Left ventricle myocardium superior (tissue), 1 donor: ENCODE measurements around the gene MLNR. TPM values are rescaled to one million over a fixed set of nuclear protein-coding genes. Genes with fewer than 3 reads are reported as not detected.
A peak's percentile ranks its signal among the peaks of the same experiment; 100 is the strongest.

Experiments used
- ATAC-seq: fragments of 200-7000 bp; cut with Tn5 transposase; one replicate; pipeline ENCODE4 v1.9.1; 2020; ENCODE audit warnings: mild to moderate bottlenecking, moderate library complexity
- DNase-seq: peaks from one replicate; pipeline ENCODE4 v3.0.0-alpha.2; 2020
- intact Hi-C: fragments of 100-400 bp; cut with micrococcal nuclease; formaldehyde crosslinking; loops from one replicate; pipeline ENCODE4 v1.11.0; 2022
- long read RNA-seq: library from polyadenylated mRNA; unstranded; transcript quantifications from one replicate; pipeline ENCODE4 v2.0.0, GENCODE V29; 2021
- total RNA-seq: library from RNA; stranded (reverse); fragmentation: NEBNext Ultra II Directional; extraction: Animal tissue kit (Norgen Biotek cat#: 25700); gene quantifications from one replicate; pipeline ENCODE4 v1.2.1, GENCODE V29; 2021
- donor health status: DM: no; HTN: yes; CAD: no; lungs with severe emphysema.

MLNR gene
- not detected for total RNA-seq
- long read RNA-seq: 0 reads

- peak; percentile 62 for DNase-seq
- intact Hi-C loops: no loop called here
- ATAC-seq: peak; percentile 91
These were observed at the start of gene MLNR for GRCh38 chr13:49220036-49220855. Gene MLNR (plus strand): TSS chr13:49220338. CDS start chr13:49220338, 0 bp downstream.

DNA sequence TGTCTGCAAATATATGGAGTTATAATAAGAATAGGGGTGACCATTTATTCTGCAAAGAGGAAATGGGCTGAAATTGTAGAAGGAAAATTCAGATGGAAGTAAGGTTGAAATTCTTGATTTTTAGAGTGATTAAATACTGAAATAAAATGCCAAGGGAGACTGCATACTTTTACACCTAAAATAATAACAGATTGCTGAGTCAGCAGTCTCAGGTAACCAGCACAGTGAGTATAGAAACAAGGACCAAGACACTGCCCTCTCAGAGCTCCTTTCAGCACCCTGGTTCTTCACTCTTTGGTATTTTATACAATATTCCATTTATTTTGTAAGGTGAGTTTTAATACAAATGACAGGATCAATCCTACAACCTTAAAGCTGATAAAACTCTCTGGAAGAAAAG is 48.8 kb upstream of the MLNR start:
- ATAC-seq (no peak), DNase-seq (no peak)
- intact Hi-C loops: no loop called here

GRCh38 chr13:49183672-49184325 is 36.3 kb upstream of the MLNR start:
- intact Hi-C loops: no loop called here
- ATAC-seq: no peak

DNA sequence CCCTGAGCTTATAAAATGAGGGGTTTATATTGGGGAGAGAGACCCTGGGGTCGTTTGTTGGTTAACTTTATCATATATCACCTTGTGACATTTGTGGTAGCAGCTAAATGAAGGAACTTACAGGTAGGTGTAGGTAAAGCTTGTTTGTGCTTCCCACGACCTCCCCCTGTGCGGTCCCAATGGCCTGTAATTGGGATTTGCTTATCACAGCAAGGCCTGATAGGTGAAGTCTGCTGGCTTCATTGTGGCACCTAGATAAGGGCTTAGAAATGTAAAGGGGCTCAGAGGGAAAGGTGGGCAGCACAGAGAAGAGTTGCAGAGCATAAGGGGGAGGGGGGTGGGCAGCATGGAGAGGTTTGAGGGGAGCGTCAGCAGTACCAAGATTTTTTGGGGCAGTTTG is 35.5 kb upstream of the MLNR start:
- ATAC-seq: no peak
- no peak for DNase-seq
- intact Hi-C loops: no loop called here

More at GRCh38 chr13:49183672-49184325, 36.3 kb upstream of the MLNR start:
- no peak for DNase-seq

GRCh38 chr13:49185264-49185663 is 34.9 kb upstream of the MLNR start:
- intact Hi-C loops: no loop called here
- DNase-seq (no peak), ATAC-seq (no peak)

DNA sequence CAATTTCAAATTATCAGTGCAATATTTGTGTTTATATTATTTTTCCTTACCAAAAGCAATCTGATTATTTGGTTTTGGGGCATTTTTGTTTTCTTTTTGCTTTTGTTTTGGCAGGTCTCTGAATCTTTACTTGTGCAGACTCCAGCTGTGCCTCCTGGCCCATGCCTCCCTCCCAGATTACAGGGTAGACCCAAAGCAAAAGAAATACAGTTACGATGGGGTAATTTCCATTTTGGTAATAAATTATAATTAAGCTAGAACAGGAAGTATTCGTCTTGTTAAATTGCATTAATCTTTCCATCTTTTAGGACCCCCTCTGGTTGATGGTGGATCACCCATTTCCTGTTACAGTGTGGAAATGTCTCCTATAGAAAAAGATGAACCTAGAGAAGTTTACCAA is 29.2 kb upstream of the MLNR start:
- DNase-seq: no peak
- no peak for ATAC-seq
- intact Hi-C loops: no loop called here

- no peak for ATAC-seq
- intact Hi-C loops: no loop called here
- no peak for DNase-seq
These were observed 13.5 kb upstream of the MLNR start for GRCh38 chr13:49206641-49207040.

DNA sequence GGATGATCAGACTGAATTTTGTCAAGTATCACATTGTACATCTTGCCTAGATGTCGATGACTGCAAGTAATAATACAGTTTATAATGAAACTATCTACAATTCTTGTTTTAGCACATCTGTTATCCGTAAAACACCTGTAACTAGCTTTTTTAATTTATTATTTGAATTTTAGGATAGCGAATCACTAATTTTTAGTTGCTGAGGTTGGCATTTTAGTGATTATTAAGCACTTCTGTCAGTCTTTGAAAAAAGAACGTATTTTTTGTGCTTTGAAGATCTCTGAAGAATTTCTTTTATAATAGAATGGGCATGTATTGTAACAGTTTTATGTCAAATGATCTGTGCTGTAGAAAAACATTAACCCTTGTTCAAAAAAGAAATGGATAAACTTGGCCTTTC is 11.5 kb upstream of the MLNR start:
- ATAC-seq (no peak), DNase-seq (no peak)
- intact Hi-C loops: no loop called here

DNA sequence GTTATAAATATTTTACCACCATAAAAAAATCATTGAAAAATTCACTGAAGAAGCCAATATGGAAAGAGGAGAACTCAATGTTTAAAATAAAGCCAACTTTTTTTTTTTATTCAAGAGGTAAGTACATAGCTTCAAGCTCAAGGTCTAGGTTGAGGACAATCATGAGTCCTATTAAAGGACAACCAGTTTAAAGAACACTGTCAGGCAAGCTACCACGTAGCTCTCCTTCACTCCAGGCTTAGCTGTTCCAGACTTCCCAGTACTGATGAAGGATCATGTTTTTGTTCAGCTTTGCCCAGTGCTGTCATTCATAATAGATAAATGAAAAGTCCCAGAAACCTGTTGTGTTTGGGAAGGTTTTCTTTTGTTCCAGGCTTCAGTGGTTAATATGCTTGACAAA is 10.0 kb upstream of the MLNR start:
- no peak for DNase-seq
- peak; percentile 48 for ATAC-seq
- intact Hi-C loops: no loop called here

GRCh38 chr13:49210669-49211068 is 9.5 kb upstream of the MLNR start:
- no peak for ATAC-seq
- no peak for DNase-seq
- intact Hi-C loops: no loop called here

DNA sequence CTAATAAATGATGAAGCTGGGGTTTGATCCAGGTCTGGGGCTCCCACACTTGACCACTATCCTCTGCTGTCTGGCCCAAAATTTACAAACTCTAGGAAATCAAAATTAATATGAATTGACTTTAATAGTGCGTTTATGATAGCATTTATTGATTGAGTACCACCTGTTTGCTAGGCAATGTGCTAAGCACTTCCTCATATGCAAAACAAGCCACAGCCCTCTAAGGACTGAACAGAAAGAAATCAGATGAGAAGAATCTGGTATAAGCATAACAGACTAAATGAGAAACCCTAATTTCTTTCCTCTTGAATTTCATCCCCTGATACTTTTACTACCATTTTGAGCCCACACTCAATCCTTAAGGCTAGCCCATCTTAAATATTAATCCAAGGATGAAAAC is 6.6 kb upstream of the MLNR start:
- ATAC-seq (no peak), DNase-seq (no peak)

DNA sequence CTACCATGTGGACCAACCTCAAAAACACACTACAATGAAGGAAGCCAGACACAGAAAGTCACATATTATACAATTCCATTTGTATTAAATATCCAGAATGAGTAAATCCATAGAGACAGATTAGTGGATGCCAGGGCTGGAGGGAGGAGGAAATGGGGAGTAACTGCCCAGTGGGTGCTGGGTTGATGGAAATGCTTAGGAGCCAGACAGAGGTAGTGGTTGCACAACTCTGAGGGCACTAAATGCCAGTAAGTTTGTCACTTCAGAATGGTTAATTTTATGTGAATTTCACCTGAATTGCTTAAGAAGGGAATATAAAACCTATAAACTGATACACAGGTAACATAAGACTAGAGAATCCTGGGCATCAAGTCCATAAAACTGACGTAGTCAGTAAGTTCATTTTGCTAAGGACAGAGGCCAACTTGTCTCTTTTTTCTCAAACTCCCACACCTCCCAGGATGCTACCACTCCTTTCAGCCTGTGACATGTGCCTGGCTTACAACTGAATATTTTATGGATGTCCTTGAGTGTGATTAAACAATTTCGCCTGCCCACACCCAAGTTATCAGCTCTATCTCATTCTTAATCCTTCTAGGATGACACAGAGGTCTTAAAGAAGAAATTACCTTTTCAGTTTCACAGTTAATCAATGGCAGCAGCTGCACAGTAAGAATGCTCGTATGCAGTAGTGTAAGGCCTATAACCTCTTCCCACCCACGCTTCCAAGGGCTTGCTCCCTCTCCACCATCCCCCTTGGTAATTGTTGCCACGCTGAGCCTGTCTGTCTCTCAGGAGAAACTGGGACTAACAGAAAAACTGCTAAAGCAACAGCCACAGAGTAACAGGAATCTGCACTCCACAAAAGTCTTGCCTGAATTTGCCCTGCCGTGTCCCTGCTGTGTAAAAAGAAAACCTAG is 5.9 kb upstream of the MLNR start:
- intact Hi-C loops: no loop called here
- no peak for ATAC-seq
- no peak for DNase-seq

More for the DNA sequence above, 6.6 kb upstream of the MLNR start:
- intact Hi-C loops: no loop called here

DNA sequence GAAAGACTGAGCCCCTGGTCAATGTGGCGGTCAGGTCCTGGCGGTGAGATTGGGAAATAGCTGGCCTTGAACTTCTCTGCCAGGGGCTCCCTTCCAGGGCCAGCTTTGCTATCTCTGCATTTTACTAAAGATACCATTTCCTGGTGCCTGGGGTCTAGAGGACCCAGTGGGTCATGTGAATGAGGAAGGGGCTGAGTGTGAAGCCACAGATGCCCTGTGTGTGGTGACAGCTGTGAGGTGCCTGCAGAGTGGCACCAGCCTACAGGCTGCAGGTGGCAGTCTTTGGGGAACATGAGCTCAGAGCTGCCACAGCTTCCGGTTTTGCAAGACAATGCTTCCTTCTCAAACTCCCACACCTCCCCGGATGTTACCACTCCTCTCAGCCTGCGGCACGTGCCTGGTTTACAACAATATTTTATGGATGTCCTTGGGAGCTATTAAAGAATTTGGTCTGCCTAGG is 5.2 kb upstream of the MLNR start:
- intact Hi-C loops: no loop called here
- ATAC-seq: peak; percentile 60
- peak; percentile 50 for DNase-seq

DNA sequence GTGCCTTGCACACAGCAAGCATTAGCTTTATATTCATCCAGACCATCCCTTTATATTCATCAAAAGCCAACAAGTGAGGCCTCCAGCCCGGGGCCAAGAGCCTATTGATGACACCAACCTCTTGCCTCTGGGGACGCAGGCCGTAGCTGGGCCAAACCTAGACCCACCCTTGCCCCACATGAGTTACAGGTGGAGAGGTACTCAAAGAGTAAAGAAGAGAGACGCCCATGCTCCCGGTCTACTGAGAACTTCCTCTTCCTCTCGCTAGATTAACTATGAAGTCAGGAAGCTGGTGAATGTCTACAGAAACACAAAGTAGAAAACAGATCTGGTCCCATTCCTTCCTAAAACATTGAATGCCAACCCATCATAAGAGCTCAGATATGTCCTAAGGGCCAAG is 3.8 kb upstream of the MLNR start:
- no peak for DNase-seq

DNA sequence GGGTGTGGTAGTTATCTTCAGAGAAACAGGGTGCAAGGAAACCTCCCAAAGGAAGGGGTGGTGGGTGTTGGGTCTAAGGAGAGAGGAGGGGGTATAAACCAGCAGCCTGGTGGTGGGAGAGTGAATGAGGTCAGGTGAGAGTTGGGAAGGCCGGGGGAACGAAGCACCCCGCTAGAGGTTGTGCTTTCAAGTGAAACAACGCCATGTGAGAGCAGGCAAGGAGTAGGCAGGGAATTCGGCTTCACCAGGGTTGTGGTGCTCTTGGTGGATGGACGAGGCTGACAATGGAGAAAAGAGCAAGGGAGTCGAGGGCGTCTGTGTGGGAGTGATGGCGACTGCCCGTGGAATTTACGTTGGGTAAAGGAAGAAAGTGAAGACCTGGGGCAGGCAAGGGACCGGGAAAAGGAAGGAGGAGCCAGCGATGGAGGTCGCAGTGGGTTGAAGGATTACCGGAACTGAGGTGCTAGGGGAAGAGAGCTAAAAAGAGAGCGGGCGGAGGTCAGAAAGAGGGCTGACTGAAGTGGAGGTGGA is 2.1 kb upstream of the MLNR start:
- DNase-seq (no peak), ATAC-seq (no peak)
- intact Hi-C loops: no loop called here

More for the DNA sequence above, 3.8 kb upstream of the MLNR start:
- intact Hi-C loops: no loop called here
- no peak for ATAC-seq

- no peak for DNase-seq
- no peak for ATAC-seq
- intact Hi-C loops: no loop called here
These were observed 1.6 kb upstream of the MLNR start for GRCh38 chr13:49218493-49219051.

DNA sequence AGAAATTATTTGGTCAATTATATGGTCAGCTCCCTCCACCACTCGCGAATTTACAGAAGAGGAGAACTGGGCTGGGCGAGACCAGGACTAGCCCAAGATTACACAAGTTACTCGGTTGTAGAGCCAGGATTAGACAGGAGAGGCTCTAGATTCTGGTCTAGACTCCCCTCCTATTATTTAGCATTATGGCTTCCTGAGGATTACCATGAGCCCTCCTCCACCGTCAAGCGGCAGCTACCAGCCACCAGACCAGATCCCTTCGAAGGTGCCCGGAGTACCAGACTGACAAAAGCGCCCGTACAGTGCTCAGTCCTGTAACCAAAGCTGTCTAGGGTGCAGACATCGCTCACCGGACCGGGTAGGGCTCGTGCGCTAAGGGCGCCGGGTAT is 497 bp upstream of the MLNR start:
- ATAC-seq: no peak
- intact Hi-C loops: no loop called here

DNA sequence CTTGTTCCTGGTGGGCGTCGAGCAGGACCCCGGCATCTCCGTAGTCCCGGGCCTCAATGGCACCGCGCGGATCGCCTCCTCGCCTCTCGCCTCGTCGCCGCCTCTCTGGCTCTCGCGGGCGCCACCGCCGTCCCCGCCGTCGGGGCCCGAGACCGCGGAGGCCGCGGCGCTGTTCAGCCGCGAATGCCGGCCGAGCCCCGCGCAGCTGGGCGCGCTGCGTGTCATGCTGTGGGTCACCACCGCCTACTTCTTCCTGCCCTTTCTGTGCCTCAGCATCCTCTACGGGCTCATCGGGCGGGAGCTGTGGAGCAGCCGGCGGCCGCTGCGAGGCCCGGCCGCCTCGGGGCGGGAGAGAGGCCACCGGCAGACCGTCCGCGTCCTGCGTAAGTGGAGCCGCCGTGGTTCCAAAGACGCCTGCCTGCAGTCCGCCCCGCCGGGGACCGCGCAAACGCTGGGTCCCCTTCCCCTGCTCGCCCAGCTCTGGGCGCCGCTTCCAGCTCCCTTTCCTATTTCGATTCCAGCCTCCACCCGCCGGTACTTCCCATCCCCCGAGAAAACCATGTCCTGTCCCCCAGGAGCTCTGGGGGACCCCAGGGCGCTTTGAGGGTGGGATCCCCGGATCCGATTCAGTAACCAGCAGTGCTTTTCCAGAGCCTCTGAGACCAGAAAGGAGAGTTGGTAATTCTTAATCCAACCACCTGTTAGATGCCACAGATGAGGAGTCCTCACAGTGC is 885 bp downstream of the MLNR start:
- intact Hi-C loops: no loop called here
- ATAC-seq (no peak), DNase-seq (no peak)

More for the DNA sequence above, 497 bp upstream of the MLNR start:
- DNase-seq: no peak

DNA sequence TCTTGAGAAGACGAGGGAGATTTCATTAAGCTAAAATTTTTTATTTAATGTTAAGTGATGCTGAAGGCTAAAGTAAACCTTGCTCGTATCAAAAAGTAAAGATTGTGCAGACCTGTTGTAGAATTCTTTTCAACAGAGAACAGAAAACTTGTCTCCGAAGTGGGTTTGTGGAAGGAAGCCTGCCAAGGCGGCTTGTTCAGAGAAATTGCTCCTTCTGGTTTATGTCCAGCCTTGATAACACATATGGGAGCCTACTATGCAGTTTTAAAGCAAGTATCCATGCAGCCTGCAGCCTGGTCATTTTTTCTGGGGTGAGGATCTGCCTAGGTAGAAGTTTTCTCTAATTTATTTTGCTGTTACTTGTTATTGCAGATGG is 1.4 kb downstream of the MLNR start:
- DNase-seq (no peak), ATAC-seq (no peak)
- intact Hi-C loops: no loop called here
